ENCODE measurements around the gene VTCN1. TPM values are rescaled to one million over a fixed set of nuclear protein-coding genes. Genes with fewer than 3 reads are reported as not detected.

VTCN1 gene
- total RNA-seq, 1 donor = not detected

DNA sequence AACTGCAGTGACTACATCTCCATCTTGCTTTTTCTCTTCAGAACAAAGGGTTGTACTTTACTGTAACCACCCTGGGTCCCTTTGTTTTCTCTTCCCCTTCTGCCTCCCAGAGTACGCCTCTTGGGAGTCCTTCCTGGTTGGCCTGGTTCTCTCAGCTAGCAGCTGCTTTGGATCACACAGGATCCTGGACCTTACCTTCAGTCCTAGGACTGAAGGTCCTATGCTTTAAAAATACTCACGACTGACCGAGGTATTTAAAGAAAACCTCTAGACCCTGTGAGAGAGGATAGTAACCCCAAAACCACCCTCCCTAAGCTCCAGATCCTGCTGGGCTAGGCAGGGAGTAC is 94.0 kb downstream of the VTCN1 start:
- Histone ChIP-seq H2AFZ (ENCODE audit: low read length) (no peak overlapping the region), H4K20me1 (ENCODE audit: insufficient read depth, low read length) (no peaks in the 10 kb centered on the region), H3K27me3 (ENCODE audit: insufficient read depth, low read length) (no peaks in the 10 kb centered on the region), H3K4me1 (ENCODE audit: insufficient read depth, low read length) (peaks cover 7% of the 10 kb centered on the region), H3K27ac (ENCODE audit: low read depth, low read length) (no peak overlapping the region), H3K36me3 (ENCODE audit: insufficient read depth, low read length) (peaks cover 11% of the 10 kb centered on the region), H3K4me2 (ENCODE audit: insufficient read depth, low read length) (no peak overlapping the region), H3K4me3 (ENCODE audit: insufficient read depth, low read length) (no peak overlapping the region), H3K79me2 (ENCODE audit: insufficient read depth, low read length) (no peaks in the 10 kb centered on the region), H3K9me3 (ENCODE audit: low read depth, low read length) (no peaks in the 10 kb centered on the region)
- DNase-seq (ENCODE audit: insufficient read length, low spot score, missing footprints) = no peak
- TF ChIP-seq CTCF (IDR thresholded peaks at IDR 0.05; ENCODE audit: extremely low read depth, low read depth, low read length) = no peak

GRCh38 chr1:117116090-117116783 is 94.5 kb downstream of the VTCN1 start:
- H3K27ac ChIP-seq (ENCODE audit: low read depth, low read length) = no peak overlapping the region
- peaks cover 11% of the 10 kb centered on the region for H3K36me3 ChIP-seq (ENCODE audit: insufficient read depth, low read length)
- H3K9me3 ChIP-seq (ENCODE audit: low read depth, low read length) = no peaks in the 10 kb centered on the region
- no peak for DNase-seq (ENCODE audit: insufficient read length, low spot score, missing footprints)
- H3K27me3 ChIP-seq (ENCODE audit: insufficient read depth, low read length) = no peaks in the 10 kb centered on the region
- no peaks in the 10 kb centered on the region for H4K20me1 ChIP-seq (ENCODE audit: insufficient read depth, low read length)
- TF ChIP-seq CTCF (IDR thresholded peaks at IDR 0.05; ENCODE audit: extremely low read depth, low read depth, low read length) = no peak
- H3K79me2 ChIP-seq (ENCODE audit: insufficient read depth, low read length) = no peaks in the 10 kb centered on the region
- no peak overlapping the region for H3K4me3 ChIP-seq (ENCODE audit: insufficient read depth, low read length)
- no peak overlapping the region for H2AFZ ChIP-seq (ENCODE audit: low read length)
- H3K4me2 ChIP-seq (ENCODE audit: insufficient read depth, low read length) = no peak overlapping the region
- peaks cover 6% of the 10 kb centered on the region for H3K4me1 ChIP-seq (ENCODE audit: insufficient read depth, low read length)

DNA sequence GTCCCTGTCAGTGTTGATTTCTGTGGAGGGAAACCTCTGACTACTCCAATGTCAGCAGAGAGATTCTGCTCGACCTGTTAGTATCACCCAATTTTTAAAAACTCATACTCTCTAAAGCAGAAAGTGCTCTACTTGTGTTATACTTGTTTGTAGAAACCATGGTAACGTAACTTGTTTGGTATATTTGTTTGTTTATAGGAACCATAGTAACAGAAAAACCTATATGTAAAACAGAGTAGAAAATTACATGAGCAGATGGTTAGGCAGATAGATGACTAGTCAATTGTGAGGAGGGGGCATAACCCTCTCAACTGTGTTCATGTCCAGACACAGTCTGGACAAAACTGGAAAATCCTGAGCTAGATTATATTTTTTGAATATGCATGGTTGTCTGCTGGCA is 95.8 kb downstream of the VTCN1 start:
- no peak overlapping the region for H3K4me2 ChIP-seq (ENCODE audit: insufficient read depth, low read length)
- H3K79me2 ChIP-seq (ENCODE audit: insufficient read depth, low read length) = no peaks in the 10 kb centered on the region
- peaks cover 11% of the 10 kb centered on the region for H3K36me3 ChIP-seq (ENCODE audit: insufficient read depth, low read length)
- no peak for DNase-seq (ENCODE audit: insufficient read length, low spot score, missing footprints)
- H4K20me1 ChIP-seq (ENCODE audit: insufficient read depth, low read length) = no peaks in the 10 kb centered on the region
- no peaks in the 10 kb centered on the region for H3K27me3 ChIP-seq (ENCODE audit: insufficient read depth, low read length)
- no peak overlapping the region for H3K27ac ChIP-seq (ENCODE audit: low read depth, low read length)
- H3K4me3 ChIP-seq (ENCODE audit: insufficient read depth, low read length) = no peak overlapping the region
- peaks cover 7% of the 10 kb centered on the region for H3K4me1 ChIP-seq (ENCODE audit: insufficient read depth, low read length)
- TF ChIP-seq CTCF (IDR thresholded peaks at IDR 0.05; ENCODE audit: extremely low read depth, low read depth, low read length) = no peak
- H2AFZ ChIP-seq (ENCODE audit: low read length) = no peak overlapping the region
- no peaks in the 10 kb centered on the region for H3K9me3 ChIP-seq (ENCODE audit: low read depth, low read length)

DNA sequence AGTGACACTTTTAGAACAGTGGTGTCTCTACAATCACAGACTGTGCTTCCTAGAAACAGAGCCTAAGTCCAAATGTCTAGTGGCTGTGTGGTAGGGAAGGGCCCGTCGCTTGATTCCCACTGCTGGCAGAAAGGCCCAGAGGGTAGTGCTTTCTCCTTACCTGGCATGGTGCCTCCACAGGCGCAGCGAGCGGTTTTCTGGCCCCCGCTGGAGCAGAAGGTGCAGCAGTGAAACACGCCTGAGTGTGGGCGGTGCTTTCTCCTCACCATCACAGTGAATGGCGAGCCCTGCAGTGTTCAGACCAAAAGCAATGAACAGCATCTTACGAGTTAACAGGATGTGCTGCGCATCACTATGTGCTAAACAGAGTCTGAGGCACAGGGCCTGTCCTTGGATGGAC is 97.5 kb downstream of the VTCN1 start:
- no peak overlapping the region for H3K4me3 ChIP-seq (ENCODE audit: insufficient read depth, low read length)
- H2AFZ ChIP-seq (ENCODE audit: low read length) = no peak overlapping the region
- H3K4me1 ChIP-seq (ENCODE audit: insufficient read depth, low read length) = peaks cover 7% of the 10 kb centered on the region
- TF ChIP-seq CTCF (IDR thresholded peaks at IDR 0.05; ENCODE audit: extremely low read depth, low read depth, low read length) = no peak
- H3K36me3 ChIP-seq (ENCODE audit: insufficient read depth, low read length) = peaks cover 11% of the 10 kb centered on the region
- H4K20me1 ChIP-seq (ENCODE audit: insufficient read depth, low read length) = no peaks in the 10 kb centered on the region
- H3K27ac ChIP-seq (ENCODE audit: low read depth, low read length) = no peak overlapping the region
- no peak for DNase-seq (ENCODE audit: insufficient read length, low spot score, missing footprints)
- no peaks in the 10 kb centered on the region for H3K79me2 ChIP-seq (ENCODE audit: insufficient read depth, low read length)
- H3K9me3 ChIP-seq (ENCODE audit: low read depth, low read length) = no peaks in the 10 kb centered on the region
- no peak overlapping the region for H3K4me2 ChIP-seq (ENCODE audit: insufficient read depth, low read length)
- no peaks in the 10 kb centered on the region for H3K27me3 ChIP-seq (ENCODE audit: insufficient read depth, low read length)

Measured in osteoblast (primary cell).